Gastroesophageal sphincter (tissue), 3 donors: ENCODE data around the gene EPHA6.

Experiments used
- CTCF ChIP-seq, 4 experiments: fragments of 200-600 bp in 2 of 4; fragments of 450-650 bp in 2 of 4; sonication (generic) in 1 of 4; IDR thresholded peaks; one replicate each; pipeline ENCODE4 v1.5.1; 2017 to 2019; ENCODE audit warnings: antibody characterized with exemption in 4 of 4, mild to moderate bottlenecking in 2 of 4, moderate library complexity in 2 of 4
- POLR2A ChIP-seq, 2 donors: fragments of 450-650 bp; IDR thresholded peaks; one replicate each; pipeline ENCODE4 v1.6.1; 2017; ENCODE audit warnings: antibody characterized with exemption in 2 of 2, mild to moderate bottlenecking in 2 of 2, moderate library complexity in 1 of 2
- POLR2AphosphoS5 ChIP-seq: sonication (generic); formaldehyde crosslinking; IDR thresholded peaks from one replicate; pipeline ENCODE4 v1.6.1; 2017; ENCODE audit warnings: antibody characterized with exemption

DNA sequence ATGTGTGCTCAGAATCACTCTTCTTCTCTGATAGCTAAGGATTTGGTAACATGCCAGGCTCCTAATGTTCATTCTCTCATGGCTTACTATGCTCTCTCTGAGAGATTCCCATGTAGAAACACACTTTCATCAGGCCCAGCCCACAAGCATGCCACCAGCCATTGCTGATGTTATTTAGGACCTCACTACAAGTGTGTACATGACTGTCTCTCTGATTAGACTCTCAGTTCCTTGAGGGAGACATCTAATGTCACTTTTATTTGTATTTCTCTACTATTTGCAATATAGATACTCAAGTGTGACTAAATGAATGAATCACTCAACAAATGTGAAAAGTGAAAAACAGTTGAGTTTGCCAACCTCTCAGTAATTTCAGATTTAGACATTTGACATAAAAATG lies 865.8 kb downstream of the EPHA6 start:
- TF ChIP-seq POLR2A (IDR thresholded peaks at IDR 0.05) (no peak), POLR2AphosphoS5 (no peak), CTCF (IDR thresholded peaks at IDR 0.05) (no peak)
